Astrocyte (in vitro differentiated cells and primary cell): ENCODE measurements around the gene DERA. TPM values are rescaled to one million over a fixed set of nuclear protein-coding genes. Genes with fewer than 3 reads are reported as not detected.
"Not testable (repeated sequence)": the region's sequence is repeated elsewhere in the genome, so short reads cannot be mapped to it uniquely, and the experiment has no call there.

Experiments
- DNase-seq: peaks from one replicate; pipeline ENCODE4 v3.0.0-alpha.2; 2010; ENCODE audit warnings: low read depth
- FAIRE-seq: peaks from 2 replicates; lab custom pipeline; 2011; peaks lifted over from hg19 to GRCh38; lab: Jason Lieb, UNC
- H2AFZ ChIP-seq: 2 replicates; pipeline ENCODE4 v1.6.0; 2012; ENCODE audit warnings: low read depth, low read length, inconsistent platforms
- H3K27ac ChIP-seq: 2 replicates; pipeline ENCODE4 v1.5.1; 2011; ENCODE audit warnings: low read depth, low read length, inconsistent platforms
- H3K27me3 ChIP-seq: 2 replicates; pipeline ENCODE4 v1.6.0; 2011; ENCODE audit warnings: low read length, inconsistent platforms; ENCODE audit not compliant: insufficient read depth
- H3K36me3 ChIP-seq: 2 replicates; pipeline ENCODE4 v1.5.1; 2011; ENCODE audit warnings: low read length, inconsistent platforms; ENCODE audit not compliant: insufficient read depth
- H3K4me1 ChIP-seq: 2 replicates; pipeline ENCODE4 v1.5.1; 2011; ENCODE audit warnings: low read length, inconsistent platforms; ENCODE audit not compliant: insufficient read depth
- H3K4me2 ChIP-seq: 2 replicates; pipeline ENCODE4 v1.6.0; 2012; ENCODE audit warnings: low read length, inconsistent platforms
- H3K4me3 ChIP-seq: 2 replicates; pipeline ENCODE4 v1.5.1; 2011; ENCODE audit warnings: low read depth, mild to moderate bottlenecking, low read length, inconsistent platforms; ENCODE audit not compliant: insufficient read depth
- H3K79me2 ChIP-seq: 2 replicates; pipeline ENCODE4 v1.6.0; 2012; ENCODE audit warnings: mild to moderate bottlenecking, low read length, inconsistent platforms; ENCODE audit not compliant: insufficient read depth
- H3K9ac ChIP-seq: 2 replicates; pipeline ENCODE4 v1.6.0; 2012; ENCODE audit warnings: mild to moderate bottlenecking, low read length, inconsistent platforms
- H3K9me3 ChIP-seq: 2 replicates; pipeline ENCODE4 v1.5.1; 2012; ENCODE audit warnings: low read depth, mild to moderate bottlenecking, low read length, inconsistent platforms; ENCODE audit not compliant: insufficient read depth
- H4K20me1 ChIP-seq: 2 replicates; pipeline ENCODE4 v1.6.0; 2012; ENCODE audit warnings: low read length, inconsistent platforms; ENCODE audit not compliant: insufficient read depth
- H3K27ac Mint-ChIP-seq: one replicate; pipeline ENCODE4 v1.8.0; 2021; ENCODE audit warnings: mild to moderate bottlenecking, mixed read lengths; ENCODE audit not compliant: unreplicated experiment
- H3K27me3 Mint-ChIP-seq: one replicate; pipeline ENCODE4 v1.8.0; 2021; ENCODE audit warnings: low read depth, mixed read lengths; ENCODE audit not compliant: unreplicated experiment
- H3K36me3 Mint-ChIP-seq: one replicate; pipeline ENCODE4 v1.8.0; 2021; ENCODE audit warnings: low read depth, mixed read lengths; ENCODE audit not compliant: unreplicated experiment
- H3K4me1 Mint-ChIP-seq: one replicate; pipeline ENCODE4 v1.8.0; 2021; ENCODE audit warnings: low read depth, mixed read lengths; ENCODE audit not compliant: unreplicated experiment
- H3K4me3 Mint-ChIP-seq: one replicate; pipeline ENCODE4 v1.8.0; 2021; ENCODE audit warnings: mild to moderate bottlenecking, moderate library complexity, mixed read lengths; ENCODE audit not compliant: unreplicated experiment
- H3K9me3 Mint-ChIP-seq: one replicate; pipeline ENCODE4 v1.8.0; 2021; ENCODE audit warnings: mild to moderate bottlenecking, mixed read lengths; ENCODE audit not compliant: unreplicated experiment
- CTCF ChIP-seq: IDR thresholded peaks from 2 replicates; pipeline ENCODE4 v1.5.1; 2011; ENCODE audit warnings: low read depth, mild to moderate bottlenecking, inconsistent platforms, low read length, moderate library complexity; ENCODE audit not compliant: insufficient read depth
- EZH2 ChIP-seq: IDR thresholded peaks from 2 replicates; pipeline ENCODE4 v1.6.1; 2012; ENCODE audit warnings: mild to moderate bottlenecking, low read length, inconsistent platforms; ENCODE audit not compliant: insufficient read depth
- total RNA-seq: library from RNA; stranded (reverse); gene quantifications from 2 replicates; pipeline ENCODE4 v1.2.1, GENCODE V29; 2021

Gene DERA
- total RNA-seq, 1 donor from 2014 or later = 40.1 TPM

- H3K27me3 ChIP-seq = no peaks in the 10 kb centered on the region
- no peaks in the 10 kb centered on the region for H3K4me1 ChIP-seq
- H3K4me3 ChIP-seq = no peak overlapping the region
- H3K9me3 Mint-ChIP-seq = peaks cover 10% of the 10 kb centered on the region
- H2AFZ ChIP-seq = no peak overlapping the region
- no peaks in the 10 kb centered on the region for H4K20me1 ChIP-seq
- no peak overlapping the region for H3K27ac Mint-ChIP-seq
- FAIRE-seq = no peak
- DNase-seq = no peak
- no peaks in the 10 kb centered on the region for H3K36me3 ChIP-seq
- H3K9me3 ChIP-seq = no peaks in the 10 kb centered on the region
- no peaks in the 10 kb centered on the region for H3K4me1 Mint-ChIP-seq
- no peak overlapping the region for H3K4me2 ChIP-seq
- TF ChIP-seq CTCF (no peak), EZH2 (no peak)
- no peaks in the 10 kb centered on the region for H3K79me2 ChIP-seq
- H3K27ac ChIP-seq = no peak overlapping the region
- H3K27me3 Mint-ChIP-seq = no peaks in the 10 kb centered on the region
- H3K36me3 Mint-ChIP-seq = no peaks in the 10 kb centered on the region
- H3K9ac ChIP-seq = no peak overlapping the region
- H3K4me3 Mint-ChIP-seq = no peak overlapping the region
Measured at GRCh38 chr12:15873556-15873955, 37.6 kb upstream of the DERA start.

GRCh38 chr12:15874556-15875145 lies 36.5 kb upstream of the DERA start:
- not testable (repeated sequence) for H3K27me3 ChIP-seq, H3K4me1 ChIP-seq, H3K27me3 Mint-ChIP-seq, H3K36me3 ChIP-seq, H2AFZ ChIP-seq, H3K79me2 ChIP-seq, FAIRE-seq, H3K27ac ChIP-seq, H3K9me3 Mint-ChIP-seq, H4K20me1 ChIP-seq, H3K27ac Mint-ChIP-seq, DNase-seq, H3K9me3 ChIP-seq, H3K4me3 ChIP-seq, H3K4me3 Mint-ChIP-seq, H3K4me1 Mint-ChIP-seq, H3K36me3 Mint-ChIP-seq, H3K9ac ChIP-seq, H3K4me2 ChIP-seq

- TF ChIP-seq EZH2 = no peak
- TF ChIP-seq CTCF = no peak
- Mint-ChIP-seq H3K4me3 (no peak overlapping the region), H3K27ac (no peak overlapping the region), H3K27me3 (no peaks in the 10 kb centered on the region), H3K36me3 (no peaks in the 10 kb centered on the region), H3K9me3 (no peaks in the 10 kb centered on the region), H3K4me1 (peaks cover 3% of the 10 kb centered on the region)
- Histone ChIP-seq H3K4me3 (no peak overlapping the region), H3K27ac (no peak overlapping the region), H3K36me3 (no peaks in the 10 kb centered on the region), H2AFZ (no peak overlapping the region), H3K4me2 (no peak overlapping the region), H4K20me1 (no peaks in the 10 kb centered on the region), H3K27me3 (no peaks in the 10 kb centered on the region), H3K4me1 (no peaks in the 10 kb centered on the region), H3K9me3 (no peaks in the 10 kb centered on the region), H3K79me2 (no peaks in the 10 kb centered on the region), H3K9ac (no peak overlapping the region)
- FAIRE-seq (no peak), DNase-seq (no peak)
Measured at GRCh38 chr12:15875863-15876262, 35.3 kb upstream of the DERA start.
